DMS53 (cell line): ENCODE measurements around the gene FAR2.
A peak's percentile ranks its signal among the peaks of the same experiment; 100 is the strongest.
"Not testable (repeated sequence)": the region's sequence is repeated elsewhere in the genome, so short reads cannot be mapped to it uniquely, and the experiment has no call there.

Experiments
- DNase-seq: peaks from one replicate; lab custom pipeline; 2025; lab: John Stamatoyannopoulos, UW

Gene FAR2

DNA sequence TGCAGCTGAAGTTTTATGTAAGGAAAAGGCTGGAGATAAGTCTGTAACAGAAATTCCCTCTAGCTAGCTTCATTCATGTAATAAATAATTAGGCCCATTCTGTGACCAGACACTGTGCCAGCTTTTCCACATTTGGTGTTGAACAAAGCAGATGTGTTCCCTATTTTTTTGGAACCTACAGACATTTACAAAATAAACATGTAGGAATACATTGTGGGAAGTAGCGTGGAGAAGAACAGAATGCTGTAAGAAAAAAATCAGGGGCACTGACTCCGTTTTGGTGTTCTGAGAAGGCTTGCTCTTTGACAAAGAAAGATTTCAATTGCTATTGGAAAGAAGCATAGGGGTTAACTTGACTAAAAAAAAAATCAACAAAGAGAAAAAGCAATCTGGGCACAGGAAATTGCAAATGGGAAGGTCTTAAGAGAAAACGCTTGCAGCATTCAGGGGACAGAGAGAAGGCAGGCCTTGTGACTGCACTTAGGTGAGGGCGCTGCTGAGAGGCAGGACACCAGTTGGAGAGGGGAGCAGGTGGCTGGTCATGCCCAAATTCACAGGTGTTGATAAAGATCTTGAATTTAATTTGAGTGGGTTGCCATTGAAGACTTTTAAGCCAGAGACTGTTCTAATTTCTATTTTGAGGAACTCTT lies 4.0 kb downstream of the FAR2 start:
- peak; percentile 45 for DNase-seq

DNA sequence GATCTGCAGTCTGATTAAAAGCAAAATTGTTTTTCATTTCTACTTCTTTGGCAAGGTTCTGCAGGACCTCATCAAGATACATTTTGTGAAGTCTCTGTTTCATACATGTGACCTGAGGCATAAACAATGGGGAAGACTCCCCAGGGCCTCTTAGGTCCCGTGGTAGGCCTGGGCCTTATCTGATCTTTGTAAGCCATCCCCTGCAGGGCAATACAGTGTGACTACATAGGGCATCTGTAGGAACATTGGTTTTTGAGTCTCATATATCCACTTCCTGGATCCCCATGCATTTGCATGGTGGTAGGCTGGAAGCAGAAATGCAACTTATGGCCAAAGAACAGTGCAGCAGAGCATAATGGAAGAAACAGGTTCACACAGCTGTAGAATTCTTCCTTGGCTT lies 6.0 kb downstream of the FAR2 start:
- no peak for DNase-seq

DNA sequence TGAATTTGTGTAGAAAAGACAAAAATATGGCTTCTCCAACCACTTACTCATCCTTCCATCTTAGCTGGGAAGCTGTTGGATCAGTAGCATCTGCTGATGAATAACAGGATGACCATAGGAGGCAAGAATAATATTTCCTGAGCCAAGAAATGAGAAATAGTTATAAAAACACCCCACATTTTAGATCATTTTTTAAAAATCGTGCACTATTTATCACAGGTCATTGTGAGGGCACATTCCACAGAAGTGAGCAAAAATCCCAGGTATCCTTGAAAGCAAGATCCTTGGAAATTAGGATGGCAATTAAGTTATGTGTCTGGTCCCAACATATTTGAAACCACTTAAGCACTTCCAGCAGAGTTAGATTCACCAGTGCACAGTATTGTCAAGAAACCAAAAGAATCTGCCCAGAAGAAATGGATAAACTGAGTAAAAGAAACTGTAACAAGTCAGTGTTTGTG lies 8.4 kb downstream of the FAR2 start:
- no peak for DNase-seq

DNA sequence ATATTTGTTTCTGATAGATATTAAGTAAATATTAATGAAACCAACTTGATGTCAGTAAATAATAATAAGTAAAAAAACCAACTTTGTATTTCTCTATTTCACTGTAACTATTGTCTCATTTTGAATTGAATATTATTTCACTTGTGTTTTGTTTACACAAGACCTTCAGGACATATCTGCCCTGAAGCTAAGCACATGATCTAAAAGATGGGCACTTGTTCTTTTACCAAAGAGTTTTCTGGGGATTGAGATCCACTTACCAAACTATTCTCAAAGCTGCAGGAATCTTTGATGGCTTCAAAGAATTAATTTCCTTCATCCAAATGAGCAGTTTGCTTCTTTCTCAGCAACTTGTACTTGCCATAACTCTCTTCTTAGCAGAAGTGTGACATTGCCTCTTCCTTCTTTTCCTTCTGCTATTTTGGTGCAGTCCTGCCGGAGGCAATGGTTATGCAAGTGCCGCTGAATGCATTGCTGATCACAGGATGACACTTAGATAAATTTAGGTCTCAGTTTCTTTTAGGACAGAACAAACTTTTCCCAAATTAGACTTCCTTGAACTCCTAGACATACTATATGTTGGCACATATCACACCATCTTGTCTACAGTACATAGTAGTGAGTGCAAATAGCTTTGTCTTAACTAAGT lies 9.2 kb downstream of the FAR2 start:
- DNase-seq, result no peak

DNA sequence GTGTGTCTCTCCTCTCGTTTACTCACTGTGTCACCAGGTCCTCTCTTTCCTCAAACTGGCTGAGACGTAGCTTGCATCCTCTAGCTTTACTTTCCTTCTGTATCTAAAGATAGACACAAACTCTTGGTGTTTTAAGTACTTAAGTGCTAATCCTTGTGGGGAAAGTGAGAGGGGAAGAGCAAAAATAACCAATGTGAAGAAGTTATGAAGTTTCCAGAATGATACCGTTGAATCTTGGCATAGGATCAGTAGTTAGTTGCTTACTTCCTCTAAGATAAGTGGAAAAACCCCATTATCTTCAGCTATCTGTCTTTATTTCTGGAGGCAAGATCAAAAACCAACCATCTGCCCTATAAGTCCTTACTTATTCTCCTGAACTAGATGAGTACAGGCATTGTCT lies 10.6 kb downstream of the FAR2 start:
- no peak for DNase-seq

DNA sequence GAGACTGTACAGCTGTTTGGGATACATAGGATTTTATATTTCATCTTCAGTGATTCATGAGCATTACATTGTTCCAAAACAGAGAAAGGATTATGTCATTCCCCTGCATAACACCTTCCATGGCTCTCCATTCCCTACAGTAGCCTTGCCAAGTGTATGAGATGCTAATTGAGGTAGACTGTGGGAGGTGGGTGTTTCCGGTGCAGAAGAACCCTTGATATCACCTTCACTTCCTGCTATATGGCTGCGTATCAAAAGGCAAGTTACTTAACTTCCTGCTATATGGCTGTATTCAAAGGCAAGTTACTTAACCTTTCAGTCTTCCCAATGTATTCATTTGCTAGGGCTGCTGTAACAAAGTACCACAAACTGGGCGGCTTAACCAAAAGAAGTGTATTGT lies 11.2 kb downstream of the FAR2 start:
- no peak for DNase-seq

DNA sequence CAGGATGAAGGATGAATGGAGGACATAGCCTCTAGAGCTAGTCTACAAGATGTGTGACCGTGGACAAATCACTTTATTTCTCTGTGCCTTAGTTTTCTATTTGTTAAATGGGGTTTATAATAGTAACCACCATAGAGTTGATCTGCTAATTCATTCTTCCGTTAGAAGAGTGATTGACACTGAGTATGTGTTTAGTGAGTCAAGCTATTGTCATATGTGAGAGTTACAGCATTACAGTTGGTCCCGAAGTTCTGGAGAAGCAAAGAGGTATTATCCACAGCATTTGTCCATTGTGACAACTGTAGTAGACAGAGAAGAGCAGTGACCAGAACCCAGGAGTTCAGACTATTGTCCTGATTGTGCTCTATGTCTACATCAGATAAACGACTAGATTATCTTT lies 14.1 kb downstream of the FAR2 start:
- peak; percentile 74 for DNase-seq

DNA sequence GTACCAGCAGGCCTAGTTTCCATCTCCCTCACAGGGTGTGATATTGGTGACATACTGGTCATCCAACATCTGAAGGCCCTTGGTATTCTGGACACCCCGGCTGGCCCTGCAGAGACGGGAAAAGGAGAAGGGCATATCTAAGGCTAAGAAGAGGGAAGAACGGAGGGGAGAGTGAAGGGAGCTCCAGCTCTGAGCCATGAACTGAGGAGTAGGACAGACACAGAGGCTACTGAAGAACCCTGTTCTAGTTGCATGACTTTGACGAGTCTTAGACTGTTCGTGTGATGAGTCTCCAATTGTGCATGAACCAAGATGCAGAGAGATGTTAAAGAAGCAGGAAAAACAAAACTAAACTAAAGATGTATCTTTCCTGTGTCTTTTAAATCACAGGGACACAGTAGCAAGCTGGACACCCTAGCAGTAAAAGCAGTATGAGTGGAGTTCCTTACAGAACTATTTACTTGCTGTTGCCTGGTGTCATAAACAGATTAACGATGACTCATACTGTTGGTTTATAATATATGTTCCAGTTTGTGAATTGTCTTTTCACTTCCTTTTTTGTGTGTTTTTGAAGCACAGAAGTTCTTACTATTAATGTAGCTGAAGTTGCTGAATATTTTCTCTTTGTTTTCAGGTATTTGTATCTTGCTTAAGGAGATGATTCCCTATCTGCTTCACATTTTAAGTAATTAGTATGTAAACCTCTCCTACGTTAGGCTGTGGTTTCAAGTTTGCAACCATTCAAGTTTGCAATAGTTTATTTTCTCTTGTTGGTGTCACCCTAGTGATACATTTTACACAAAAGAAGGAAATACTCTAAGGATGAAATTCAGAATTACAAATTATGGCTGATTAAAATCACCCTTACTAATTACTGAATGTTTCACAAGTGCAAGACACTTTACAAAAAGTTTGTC lies 15.7 kb downstream of the FAR2 start:
- peak; percentile 97 for DNase-seq

DNA sequence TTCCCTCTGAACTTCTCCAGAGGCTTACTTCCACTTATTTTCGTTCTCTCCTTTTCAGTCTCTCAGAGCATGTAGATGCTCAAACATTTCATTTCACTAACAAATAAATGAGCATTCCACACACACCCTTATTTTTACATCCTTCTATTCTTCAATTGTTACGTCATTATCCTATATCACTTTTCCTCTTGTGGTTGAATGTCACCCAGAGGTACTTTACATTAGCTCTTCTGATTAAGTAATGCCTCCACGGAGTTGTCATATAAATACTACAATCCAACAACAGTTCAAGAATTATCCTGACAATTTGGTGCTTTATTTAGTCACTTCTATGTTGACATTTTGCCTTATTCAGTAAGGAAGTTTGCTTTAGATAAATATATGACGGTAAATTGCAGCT lies 18.4 kb downstream of the FAR2 start:
- DNase-seq, result no peak

DNA sequence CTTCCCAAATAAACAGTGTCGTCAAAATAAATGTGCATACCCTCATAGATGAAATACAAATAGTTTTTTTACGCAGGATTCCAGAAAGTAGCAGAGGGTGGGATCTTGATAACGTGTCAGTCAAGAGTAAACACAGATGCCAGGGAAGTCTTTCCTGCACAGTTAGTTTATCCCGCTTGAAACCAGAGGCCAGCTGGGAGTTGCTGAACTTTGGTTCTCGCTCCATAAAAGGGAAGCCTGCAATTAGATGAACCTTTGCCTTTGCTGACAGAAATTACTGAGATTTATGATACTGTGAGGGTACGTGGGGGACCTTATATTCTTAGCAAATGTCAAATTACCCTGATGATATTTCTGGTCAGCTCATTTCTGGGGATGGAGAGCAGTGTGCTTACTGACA lies 18.9 kb downstream of the FAR2 start:
- no peak for DNase-seq

DNA sequence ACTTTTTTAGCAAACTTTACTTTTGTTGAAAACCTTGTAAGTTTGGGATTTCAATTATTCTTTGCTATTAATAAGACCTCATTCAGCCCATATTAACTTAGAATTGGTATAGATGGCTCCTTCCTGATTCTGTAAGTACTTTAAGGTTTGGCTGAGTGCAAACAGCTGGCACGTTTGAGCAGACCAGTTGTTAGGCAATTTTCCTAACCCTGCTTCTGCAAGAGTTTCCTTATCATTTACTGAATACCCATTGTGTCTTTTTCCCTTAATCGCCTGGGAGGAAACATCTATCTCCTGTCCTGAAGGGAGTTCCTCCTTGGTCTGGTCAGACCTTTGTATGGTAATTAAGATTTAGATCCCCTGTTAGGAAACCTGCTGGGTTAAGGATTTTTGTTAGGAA lies 20.9 kb downstream of the FAR2 start:
- not testable (repeated sequence) for DNase-seq

DNA sequence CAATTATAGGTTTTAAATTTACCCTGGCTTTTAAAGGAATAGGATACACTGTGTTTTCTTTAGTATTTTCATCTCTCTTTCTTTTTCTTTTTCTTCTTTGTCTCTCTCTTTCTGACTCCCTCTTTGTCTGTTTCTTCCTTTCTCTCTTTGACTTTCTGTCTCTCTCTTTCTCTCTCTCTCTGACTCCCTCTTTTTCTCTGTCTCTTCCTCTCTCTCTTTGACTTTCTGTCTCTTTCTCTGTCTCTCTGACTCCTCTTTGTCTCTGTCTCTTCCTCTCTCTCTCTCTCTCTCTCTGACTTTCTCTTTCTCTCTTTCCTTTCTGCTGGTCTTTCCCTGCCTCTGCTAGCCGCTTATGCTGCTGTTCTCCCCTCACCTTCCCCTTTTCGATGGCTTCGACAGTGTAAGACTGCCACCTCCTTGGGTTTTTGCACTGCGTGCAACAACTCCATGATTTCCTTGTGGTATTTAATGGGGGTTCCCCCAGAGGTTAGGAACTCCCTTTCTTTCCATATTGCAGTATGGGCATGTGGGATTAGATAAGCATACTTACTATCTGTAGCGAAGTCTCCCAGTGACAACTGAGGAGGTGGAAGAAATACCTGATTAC lies 21.5 kb downstream of the FAR2 start:
- not testable (repeated sequence) for DNase-seq

DNA sequence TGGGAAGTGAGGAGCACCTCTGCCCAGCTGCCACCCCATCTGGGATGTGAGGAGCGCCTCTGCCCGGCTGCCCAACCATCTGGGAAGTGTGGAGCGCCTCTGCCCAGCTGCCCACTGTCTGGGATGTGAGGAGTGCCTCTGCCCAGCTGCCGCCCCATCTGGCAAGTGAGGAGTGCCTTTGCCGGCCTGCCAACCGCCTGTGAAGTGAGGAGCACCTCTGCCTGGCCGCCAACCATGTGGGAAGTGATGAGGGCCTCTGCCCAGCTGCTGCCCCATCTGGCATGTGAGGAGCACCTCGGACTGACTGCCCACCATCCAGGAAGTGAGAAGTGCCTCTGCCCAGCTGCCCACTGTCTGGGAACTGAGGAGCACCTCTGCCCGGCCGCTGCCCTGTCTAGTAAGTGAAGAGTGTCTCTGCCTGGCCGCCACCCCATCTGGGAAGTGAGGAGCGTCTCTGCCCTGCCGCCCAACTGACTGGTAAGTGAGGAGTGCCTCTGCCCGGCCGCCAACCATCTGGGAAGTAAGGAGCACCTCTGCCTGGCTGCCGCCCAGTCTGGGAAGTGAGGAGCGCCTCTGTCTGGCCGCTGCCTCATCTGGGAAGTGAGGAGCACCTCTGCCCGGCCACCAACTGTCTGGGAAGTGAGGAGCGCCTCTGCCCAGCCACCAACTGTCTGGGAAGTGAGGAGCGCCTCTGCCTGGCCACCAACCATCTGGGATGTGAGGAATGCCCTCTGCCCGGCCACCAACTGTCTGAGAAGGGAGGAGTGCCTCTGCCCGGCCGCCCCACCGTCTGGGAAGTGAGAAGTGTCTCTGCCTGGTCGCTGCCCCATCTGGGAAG lies 22.6 kb downstream of the FAR2 start:
- no peak for DNase-seq

DNA sequence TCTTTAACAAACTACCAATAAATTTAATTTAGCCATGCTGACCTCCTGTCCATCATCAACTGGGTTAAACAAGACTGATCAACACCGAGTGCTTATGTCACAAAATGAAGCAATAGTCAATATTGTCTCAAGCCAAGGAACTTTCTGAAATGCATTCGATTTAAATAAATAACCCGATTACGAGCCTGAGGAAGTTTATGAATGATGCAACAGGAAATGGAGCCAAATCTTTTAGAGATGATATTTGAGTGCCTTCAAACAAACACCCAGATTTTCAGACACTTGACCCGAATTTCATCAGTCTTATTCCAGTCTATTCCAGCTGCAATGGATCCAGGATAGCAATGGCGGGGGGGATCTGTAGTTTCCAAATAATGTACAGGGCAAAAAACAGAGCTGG lies 27.9 kb downstream of the FAR2 start:
- DNase-seq, result no peak

DNA sequence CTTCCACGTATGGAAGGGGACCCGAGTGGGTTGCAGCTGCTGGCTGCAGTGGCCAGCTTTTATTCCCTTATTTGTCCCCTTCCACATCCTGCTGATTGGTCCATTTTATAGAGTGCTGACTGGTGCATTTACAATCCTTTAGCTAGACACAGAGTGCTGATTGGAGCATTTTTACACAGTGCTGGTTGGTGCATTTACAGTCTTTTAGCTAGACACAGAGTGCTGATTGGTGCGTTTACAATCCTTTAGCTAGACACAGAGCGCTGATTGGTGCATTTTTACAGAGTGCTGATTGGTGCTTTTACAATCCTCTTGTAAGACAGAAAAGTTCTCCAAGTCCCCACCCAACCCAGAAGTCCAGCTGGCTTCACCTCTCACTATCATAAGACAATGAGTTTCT lies 33.2 kb downstream of the FAR2 start:
- not testable (repeated sequence) for DNase-seq

DNA sequence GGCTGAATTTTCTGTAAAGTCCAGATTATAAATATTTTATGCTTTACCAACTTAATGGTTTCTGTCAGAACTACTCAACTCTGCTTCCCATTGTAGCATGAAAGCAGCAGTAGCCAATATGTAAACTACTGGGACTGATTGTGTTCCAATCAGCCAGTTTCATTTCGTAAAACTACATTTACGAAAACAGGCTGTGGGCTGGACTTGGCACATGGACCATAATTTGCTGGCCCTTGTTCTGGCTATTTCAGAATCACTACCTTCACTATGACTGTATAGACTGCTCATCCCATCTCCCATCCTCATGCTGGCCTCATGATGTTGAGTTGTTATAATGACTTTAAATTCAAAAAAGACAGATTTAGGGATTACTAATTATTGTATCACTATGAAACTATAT lies 38.7 kb downstream of the FAR2 start:
- DNase-seq, result no peak

DNA sequence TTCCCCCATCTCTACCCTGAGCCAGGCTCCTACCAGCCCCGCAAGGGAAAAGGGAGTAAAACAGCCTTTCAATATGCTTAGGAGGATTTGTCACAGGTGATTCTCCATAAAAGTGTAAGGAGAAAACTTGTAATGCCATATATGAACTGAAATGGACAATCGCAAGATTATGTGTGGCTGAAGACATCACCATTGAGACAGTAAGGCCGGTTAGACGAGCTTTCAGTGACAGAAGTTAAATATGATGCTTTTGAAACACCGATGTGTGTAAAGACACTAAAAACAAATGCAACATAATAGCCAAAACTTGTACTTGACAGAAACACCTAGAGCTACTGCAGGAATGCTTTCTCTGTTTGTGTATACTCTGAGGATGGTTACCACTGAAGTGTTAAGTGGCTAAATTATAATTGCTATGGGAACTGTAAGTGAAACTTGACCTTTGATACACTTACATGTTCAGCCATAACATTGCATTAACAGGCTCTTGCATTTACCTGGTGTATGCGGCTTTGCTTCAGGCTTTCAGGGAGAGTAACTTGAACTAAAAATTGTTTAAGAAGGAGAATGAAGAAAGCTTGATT lies 42.3 kb downstream of the FAR2 start:
- DNase-seq, result peak; percentile 84

DNA sequence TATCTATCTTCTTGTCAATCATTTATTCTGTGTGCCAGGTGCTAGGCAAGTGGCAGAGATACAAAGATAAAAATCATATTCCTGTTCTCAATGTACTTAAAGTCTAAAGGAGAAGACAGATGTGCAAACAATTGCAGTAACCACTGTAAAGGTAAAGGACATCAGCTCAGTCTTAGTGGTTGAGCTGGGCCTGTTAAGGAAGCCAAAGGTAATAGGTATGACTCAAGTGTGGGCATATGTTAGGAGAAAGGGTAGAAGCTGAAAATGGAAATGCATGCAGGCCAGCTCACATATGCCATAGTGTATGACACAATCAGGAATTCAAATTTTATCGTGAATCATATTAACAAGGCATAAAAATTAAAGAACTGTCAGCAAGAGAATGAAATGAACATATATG lies 49.8 kb downstream of the FAR2 start:
- DNase-seq, result peak; percentile 72

DNA sequence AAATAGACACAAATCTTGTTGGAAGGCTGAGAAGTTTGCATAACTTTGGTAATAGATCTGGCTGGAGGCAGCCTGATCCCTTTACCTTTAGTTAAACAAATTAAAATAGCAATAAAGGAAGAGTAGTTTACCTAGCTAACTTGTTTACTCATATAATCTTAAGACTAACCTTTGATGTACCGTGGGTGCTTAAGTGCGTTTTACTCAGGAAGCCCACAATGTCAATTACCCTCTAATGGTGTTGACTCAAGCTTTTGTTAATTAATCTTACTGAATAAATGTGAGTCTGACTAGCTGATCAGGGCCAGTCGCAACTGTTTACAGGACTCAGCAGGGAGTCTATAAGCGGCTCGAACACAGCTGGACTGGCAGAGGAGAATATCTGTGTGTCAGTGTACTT lies 51.5 kb downstream of the FAR2 start:
- peak; percentile 75 for DNase-seq

DNA sequence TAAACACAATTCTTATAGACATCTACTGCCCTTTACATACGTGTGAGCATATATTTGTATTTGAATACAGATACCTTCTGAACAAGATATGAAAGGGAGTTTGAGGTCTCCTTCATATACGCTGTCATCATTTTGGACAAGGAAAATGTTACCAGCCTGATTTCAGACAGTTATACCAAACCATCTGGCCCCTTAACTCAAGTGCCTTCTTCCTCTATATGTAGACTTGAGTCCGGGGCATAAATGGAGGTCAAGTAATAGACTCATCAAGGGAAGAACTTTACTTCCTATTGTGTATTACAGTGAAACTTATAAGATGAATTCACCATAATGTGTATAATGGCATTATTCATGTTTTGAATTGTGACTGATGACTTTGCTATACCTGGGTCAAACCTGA lies 52.2 kb downstream of the FAR2 start:
- DNase-seq, result peak; percentile 75

DNA sequence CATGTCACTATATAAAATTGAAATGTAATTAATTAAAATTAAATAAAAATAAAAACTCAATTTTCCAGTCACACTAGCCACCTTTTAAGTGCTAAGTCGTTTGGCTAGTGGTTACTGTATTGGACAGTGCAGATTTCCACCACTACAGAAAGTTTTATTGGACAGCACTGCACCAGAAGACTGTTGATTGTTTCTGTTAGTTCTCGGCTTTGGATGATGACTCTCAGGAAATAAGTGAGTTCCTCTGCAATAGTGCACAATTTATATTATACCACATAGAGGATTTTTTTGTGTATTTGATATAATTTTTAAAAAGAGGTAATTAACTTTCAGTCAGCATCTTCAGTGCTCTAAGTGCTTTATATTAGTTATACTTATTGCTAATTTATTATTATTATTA lies 52.7 kb downstream of the FAR2 start:
- DNase-seq, result no peak
